GM23248 (cell line): Measurements from ENCODE around the gene CKM.
"Not testable (repeated sequence)": the region's sequence is repeated elsewhere in the genome, so short reads cannot be mapped to it uniquely, and the experiment has no call there.

Experiments used
- EZH2 ChIP-seq: fragments of 200-600 bp; sonication (generic); IDR thresholded peaks from 2 replicates; pipeline ENCODE4 v1.6.1; 2018; ENCODE audit warnings: antibody characterized with exemption, mild to moderate bottlenecking; ENCODE audit not compliant: insufficient read depth, poor library complexity, severe bottlenecking
- EZH2phosphoT487 ChIP-seq: fragments of 200-600 bp; sonication (generic); IDR thresholded peaks from 2 replicates; pipeline ENCODE4 v1.6.1; 2018; ENCODE audit warnings: antibody characterized with exemption, moderate library complexity, mild to moderate bottlenecking, low read depth; ENCODE audit not compliant: insufficient read depth

DNA sequence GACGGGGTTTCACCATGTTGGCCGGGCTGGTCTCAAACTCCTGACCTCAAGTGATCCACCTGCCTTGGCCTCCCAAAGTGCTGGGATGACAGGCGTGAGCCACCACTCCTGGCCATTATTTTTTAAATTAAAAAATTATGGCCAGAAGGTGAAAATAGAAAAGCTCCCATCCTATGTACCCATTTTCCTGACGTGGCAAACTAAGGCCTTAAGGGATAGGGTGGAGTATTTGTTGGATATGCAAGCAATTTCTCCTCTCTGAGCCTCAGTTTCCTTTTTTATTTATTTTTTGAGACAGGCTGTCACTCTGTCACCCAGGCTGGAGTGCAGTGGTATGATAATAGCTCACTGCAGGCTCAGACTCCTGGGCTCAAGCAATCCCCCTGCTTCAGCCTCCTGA, 12.2 kb upstream of the CKM start:
- TF ChIP-seq EZH2, EZH2phosphoT487: not testable (repeated sequence)
